K562 (cell line): ENCODE measurements around the gene PPP1R13L. TPM values are rescaled to one million over a fixed set of nuclear protein-coding genes. Genes with fewer than 3 reads are reported as not detected.

Source experiments
- BRF2 ChIP-seq: IDR thresholded peaks from 3 replicates; pipeline ENCODE4 v1.6.1; 2011; ENCODE audit warnings: borderline replicate concordance, mild to moderate bottlenecking; ENCODE audit not compliant: insufficient read length, insufficient read depth
- FOXK2 ChIP-seq, 2 experiments: fragments of 450-650 bp; IDR thresholded peaks in 1 of 2; conservative IDR thresholded peaks in 1 of 2; 2 replicates each; pipeline ENCODE4 v1.6.1; 2016; ENCODE audit warnings: low read depth in 2 of 2, mild to moderate bottlenecking in 1 of 2
- HNRNPK ChIP-seq: fragments of 200-400 bp; formaldehyde crosslinking; IDR thresholded peaks from one replicate; pipeline ENCODE4 v1.6.1; 2018; ENCODE audit warnings: mild to moderate bottlenecking, low read depth, low read length; ENCODE audit not compliant: poor library complexity, severe bottlenecking
- PHF21A ChIP-seq: fragments of 450-650 bp; IDR thresholded peaks from 2 replicates; pipeline ENCODE4 v1.6.1; 2017; ENCODE audit warnings: low read depth, borderline replicate concordance
- SMARCE1 ChIP-seq: fragments of 450-650 bp; IDR thresholded peaks from 2 replicates; pipeline ENCODE4 v1.7.1; 2016; ENCODE audit warnings: mild to moderate bottlenecking
- TAL1 ChIP-seq: fragments of 450-650 bp; IDR thresholded peaks from 2 replicates; pipeline ENCODE4 v1.6.1; 2016; ENCODE audit warnings: mild to moderate bottlenecking
- ZNF407 ChIP-seq: fragments of 450-650 bp; IDR thresholded peaks from 2 replicates; pipeline ENCODE4 v1.6.1; 2016; ENCODE audit warnings: low read depth
- ZNF644 ChIP-seq: fragments of 200-800 bp; sonication (Bioruptor generic); IDR thresholded peaks from 2 replicates; pipeline ENCODE4 v1.6.1; 2016; ENCODE audit warnings: low read depth, missing genetic modification characterization, missing compliant biosample characterization
- ZNF830 ChIP-seq: fragments of 250-450 bp; sonication (Bioruptor Pico); IDR thresholded peaks from 2 replicates; pipeline ENCODE4 v1.5.0; 2021; ENCODE audit warnings: mild to moderate bottlenecking
- polyA plus RNA-seq, 8 experiments: library from polyadenylated mRNA; depleted of rRNA in 4 of 8; stranded (reverse) in 5 of 8; unstranded in 3 of 8; fragments of >200 nt; fragmentation: Nextera tagmentation in 2 of 8; fragmentation: Illumina TruSeq in 1 of 8; extraction: Ambion mirVana in 2 of 8; extraction: Trizol in 1 of 8; gene quantifications; 2 replicates each; pipeline versions ENCODE4 v1.2.1 to v1.2.3, GENCODE V29; 2011 to 2014; ENCODE audit warnings: inconsistent platforms in 1 of 8, missing spikeins in 1 of 8
- total RNA-seq, 7 experiments: library from RNA; depleted of rRNA in 6 of 7; stranded (reverse); fragments of >200 nt in 6 of 7; fragmentation: Illumina TruSeq in 2 of 7; extraction: Trizol in 2 of 7; gene quantifications; 2 replicates each; pipeline versions ENCODE4 v1.2.1 to v1.2.3, GENCODE V29; 2011 to 2021; ENCODE audit warnings: low replicate concordance in 1 of 7
- TF ChIP-seq, protein P1 (sequence below): fragments of 450-650 bp; formaldehyde crosslinking; conservative IDR thresholded peaks from 2 replicates; pipeline ENCODE4 v1.4.0; 2022; ENCODE audit warnings: mild to moderate bottlenecking, missing genetic modification characterization
- TF ChIP-seq, protein P2 (sequence below): fragments of 450-650 bp; IDR thresholded peaks from 2 replicates; pipeline ENCODE4 v1.6.1; 2016; ENCODE audit warnings: borderline replicate concordance

PPP1R13L gene
- total and polyA plus RNA-seq, 9 of the 15 experiments (the other 6 are each of a cell fraction or from before 2014, with no cell fraction given): 0.32 to 6.7 (median 2.0) TPM

DNA sequence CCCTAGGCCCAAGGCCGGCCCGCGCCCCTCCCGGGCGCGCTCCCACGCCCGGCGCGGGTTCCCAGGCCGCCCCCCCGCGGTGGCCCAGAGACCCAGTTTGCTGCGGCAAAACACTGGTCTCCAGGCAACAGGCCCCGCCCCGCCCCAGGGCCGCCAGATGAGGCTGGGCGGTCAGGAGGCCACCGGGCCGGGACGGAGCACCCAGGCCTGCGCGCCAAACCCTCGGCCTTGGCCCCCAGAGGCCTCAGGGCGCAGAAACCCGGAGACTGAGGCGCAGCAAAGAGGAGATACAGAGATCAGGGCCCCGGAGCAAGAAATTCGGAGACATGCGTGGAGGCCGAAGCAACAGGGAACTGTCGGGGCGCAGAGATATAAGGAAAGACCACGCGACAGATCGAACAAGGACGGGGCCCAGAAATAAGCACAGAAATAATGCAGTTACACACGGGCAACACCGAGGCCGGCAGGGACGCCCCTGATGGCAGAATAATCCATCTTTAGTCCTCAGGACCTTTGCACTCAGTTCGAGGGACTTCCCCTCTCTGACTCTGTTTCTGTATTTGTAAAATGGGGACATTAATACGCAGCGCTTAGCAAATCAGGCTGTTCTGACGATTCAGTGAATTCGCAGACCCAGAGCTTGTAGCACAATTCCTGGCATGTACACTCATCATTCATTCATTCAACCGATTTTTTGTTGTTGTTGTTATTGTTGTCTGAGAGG, 39.6 kb upstream of the PPP1R13L start (continued):
- TF ChIP-seq, protein P1, sequence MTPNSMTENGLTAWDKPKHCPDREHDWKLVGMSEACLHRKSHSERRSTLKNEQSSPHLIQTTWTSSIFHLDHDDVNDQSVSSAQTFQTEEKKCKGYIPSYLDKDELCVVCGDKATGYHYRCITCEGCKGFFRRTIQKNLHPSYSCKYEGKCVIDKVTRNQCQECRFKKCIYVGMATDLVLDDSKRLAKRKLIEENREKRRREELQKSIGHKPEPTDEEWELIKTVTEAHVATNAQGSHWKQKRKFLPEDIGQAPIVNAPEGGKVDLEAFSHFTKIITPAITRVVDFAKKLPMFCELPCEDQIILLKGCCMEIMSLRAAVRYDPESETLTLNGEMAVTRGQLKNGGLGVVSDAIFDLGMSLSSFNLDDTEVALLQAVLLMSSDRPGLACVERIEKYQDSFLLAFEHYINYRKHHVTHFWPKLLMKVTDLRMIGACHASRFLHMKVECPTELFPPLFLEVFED (CRISPR knock-in tag): 0 out of 2 replicates have a peak, but pooled peaks have one; percentile 39
- TF ChIP-seq ZNF830 (CRISPR knock-in tag) (no peak), HNRNPK (no peak), ZNF407 (no peak), ZNF644 (tag) (no peak), PHF21A (no peak), BRF2 (no peak), FOXK2 (conservative IDR thresholded peaks at IDR 0.05 in 1 of 2, IDR thresholded peaks at IDR 0.05 in 1 of 2; ENCODE audit: low read depth in 2 of 2) (peak in 1 of 2 experiments; percentile 12; a peak in 1 of 4 replicates), TAL1 (no peak), SMARCE1 (peak; percentile 20; the same call in 1 of the 2 replicates)
- TF ChIP-seq, protein P2, sequence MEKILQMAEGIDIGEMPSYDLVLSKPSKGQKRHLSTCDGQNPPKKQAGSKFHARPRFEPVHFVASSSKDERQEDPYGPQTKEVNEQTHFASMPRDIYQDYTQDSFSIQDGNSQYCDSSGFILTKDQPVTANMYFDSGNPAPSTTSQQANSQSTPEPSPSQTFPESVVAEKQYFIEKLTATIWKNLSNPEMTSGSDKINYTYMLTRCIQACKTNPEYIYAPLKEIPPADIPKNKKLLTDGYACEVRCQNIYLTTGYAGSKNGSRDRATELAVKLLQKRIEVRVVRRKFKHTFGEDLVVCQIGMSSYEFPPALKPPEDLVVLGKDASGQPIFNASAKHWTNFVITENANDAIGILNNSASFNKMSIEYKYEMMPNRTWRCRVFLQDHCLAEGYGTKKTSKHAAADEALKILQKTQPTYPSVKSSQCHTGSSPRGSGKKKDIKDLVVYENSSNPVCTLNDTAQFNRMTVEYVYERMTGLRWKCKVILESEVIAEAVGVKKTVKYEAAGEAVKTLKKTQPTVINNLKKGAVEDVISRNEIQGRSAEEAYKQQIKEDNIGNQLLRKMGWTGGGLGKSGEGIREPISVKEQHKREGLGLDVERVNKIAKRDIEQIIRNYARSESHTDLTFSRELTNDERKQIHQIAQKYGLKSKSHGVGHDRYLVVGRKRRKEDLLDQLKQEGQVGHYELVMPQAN: no peak
